GM18907 (cell line): Measurements from ENCODE around the gene RICTOR.

ENCODE experiments used
- ATAC-seq: cut with Tn5 transposase; IDR thresholded peaks from one replicate; pipeline ENCODE4 v1.9.1; 2021; ENCODE audit warnings: mild to moderate bottlenecking, moderate library complexity; ENCODE audit not compliant: unreplicated experiment

Gene RICTOR

DNA sequence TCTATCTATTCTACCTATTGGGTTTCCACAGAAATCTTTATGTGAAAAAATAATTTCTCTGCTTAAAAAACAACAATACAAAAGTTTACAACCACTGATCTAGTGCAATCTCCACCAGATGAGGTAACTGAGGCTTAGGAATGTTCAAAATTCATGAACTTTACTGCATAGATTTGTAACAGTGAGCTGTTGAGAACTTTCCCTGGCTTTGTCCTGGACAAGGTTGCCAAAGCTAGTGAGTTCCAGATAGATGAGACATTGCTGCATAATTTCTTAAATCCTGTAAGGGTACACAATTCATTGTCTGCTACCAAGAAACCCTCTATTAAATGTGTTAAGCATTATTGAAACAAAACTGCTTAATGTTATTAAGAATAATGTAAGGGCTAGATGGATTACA is 125.7 kb downstream of the RICTOR start:
- ATAC-seq: no peak

DNA sequence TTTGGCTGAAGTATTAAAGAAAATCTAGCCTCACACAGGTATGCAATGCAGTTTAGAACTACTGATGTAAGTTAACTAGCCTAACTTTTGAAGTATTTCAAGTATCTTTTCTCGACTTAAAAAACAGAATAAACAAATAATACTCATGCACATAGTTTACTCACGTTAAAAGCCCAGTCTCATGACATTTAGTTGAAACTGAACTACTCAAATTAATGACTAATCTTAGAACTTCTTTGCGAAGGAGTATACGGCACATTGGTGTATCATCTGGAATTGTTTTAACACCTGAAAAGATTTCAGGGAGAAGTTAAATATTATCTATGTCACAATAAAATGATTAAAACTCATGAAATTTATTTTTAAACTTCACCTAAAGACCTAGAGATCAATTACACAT is 129.9 kb downstream of the RICTOR start:
- ATAC-seq: no peak

DNA sequence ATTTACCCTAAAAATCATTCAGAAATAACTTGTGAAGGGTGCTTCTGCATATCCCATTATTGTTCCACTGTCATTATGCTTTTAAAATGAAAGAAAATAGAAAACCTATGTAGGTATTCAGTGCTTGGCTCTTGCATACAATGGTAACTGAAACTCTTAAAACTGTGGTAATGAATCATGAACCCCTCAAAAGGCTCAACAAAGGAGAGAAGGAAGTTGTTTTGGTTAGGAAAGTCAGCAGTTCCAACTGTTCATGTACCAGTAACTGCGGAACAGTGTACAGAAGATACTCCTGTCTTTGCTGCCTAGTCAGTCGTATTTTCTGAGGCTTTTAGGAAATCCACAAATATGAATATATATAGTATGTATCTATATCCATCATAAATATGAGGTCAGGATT is 132.3 kb downstream of the RICTOR start:
- ATAC-seq: no peak

DNA sequence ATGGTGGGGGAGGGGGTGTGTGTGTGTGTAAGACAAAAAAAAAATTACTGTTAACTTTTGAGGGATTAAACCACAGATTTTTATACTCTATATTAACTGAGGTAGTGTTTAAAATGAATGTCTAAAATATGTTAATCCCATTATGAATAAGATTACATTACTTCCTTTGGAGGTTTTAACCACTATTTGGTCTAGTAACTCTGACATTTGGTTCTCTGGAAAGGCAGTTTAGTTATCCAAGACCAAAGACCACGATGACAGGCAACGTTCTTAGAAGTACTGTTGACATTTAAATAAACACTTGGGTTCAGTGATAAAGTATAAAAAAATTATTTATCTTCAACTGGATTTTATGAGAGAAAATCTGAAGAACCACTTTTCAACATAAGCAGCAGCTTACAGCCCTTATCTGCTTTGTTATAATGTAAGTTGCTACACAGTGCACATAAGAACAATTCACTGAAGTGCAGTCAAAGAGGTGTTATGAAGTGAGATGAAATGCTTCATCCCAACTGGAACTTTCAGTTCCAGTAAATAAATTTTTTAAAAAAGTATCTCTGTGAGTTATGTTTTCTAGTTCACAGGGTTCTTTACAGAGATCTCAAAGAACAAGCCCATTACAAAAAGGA is 133.9 kb downstream of the RICTOR start:
- no peak for ATAC-seq

DNA sequence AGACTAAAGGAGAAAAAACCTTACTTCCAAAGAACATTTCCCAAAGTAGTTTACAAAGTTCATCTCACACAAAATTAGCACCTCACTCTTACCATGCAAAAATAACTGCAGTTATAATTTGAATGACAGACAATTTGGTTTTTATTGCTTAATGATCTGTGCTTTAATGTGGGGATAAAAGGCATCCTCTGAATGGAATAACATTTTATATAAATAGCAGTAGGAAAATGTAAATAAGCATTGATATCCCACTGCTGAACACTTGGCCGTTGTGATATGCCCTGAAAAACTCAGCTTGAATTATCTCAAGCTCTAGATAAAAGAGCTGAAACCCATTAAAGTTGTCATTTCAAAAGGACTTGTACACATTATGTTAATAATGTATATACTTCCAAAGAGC is 135.2 kb downstream of the RICTOR start:
- ATAC-seq: no peak

DNA sequence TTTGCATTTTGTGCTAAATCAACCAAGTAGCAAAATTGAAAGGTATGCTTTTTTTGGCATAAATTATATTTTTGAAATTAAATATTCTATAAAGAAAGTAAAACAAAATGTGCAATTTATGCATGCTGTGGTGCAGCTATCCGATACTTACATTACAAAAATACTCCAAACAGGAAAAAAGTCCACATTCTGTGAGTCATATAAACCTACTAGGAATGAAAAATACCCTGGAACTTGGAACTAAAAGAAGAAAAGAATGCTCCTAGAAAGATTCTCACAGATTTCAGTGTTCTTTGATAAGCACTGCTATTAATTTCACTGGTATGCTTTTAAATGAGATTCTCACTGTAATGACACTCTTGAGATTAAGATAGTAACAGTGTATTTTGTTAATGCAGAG is 135.8 kb downstream of the RICTOR start:
- ATAC-seq: no peak

DNA sequence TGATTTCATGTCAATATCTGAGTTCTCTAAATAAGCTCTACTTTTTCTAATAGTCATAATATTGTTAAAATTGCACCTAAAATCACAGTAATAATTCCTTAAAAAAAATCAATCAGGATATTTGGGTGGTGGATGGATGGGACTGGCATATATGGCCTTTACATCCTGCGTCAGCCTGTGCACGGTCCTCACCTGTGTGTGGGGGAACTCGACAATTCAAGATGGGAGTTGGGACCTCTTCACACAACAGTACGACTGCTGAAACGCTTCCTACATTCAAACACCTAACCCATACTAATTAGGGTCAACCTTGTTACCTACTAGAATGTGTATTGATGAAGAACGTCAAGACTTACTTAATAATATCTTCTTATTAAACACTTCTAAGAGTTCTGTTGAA is 137.9 kb downstream of the RICTOR start:
- no peak for ATAC-seq

DNA sequence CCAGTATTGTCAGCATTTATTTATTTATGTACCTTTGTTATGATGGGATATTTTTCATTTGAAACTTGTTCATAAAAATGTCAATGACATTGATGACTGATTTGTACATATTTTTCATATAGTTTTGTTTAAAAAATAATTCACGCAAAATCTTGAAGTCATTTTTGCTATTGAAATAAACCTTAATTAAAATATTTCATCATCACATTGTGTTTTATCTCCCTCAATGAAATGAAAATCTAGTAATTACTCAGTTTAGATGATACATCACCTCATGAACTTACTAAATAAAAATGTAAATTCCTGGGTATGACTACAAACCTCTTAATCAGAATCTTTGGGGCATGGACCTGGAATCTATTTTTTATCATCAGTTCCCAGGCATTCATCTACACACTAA is 138.8 kb downstream of the RICTOR start:
- no peak for ATAC-seq

DNA sequence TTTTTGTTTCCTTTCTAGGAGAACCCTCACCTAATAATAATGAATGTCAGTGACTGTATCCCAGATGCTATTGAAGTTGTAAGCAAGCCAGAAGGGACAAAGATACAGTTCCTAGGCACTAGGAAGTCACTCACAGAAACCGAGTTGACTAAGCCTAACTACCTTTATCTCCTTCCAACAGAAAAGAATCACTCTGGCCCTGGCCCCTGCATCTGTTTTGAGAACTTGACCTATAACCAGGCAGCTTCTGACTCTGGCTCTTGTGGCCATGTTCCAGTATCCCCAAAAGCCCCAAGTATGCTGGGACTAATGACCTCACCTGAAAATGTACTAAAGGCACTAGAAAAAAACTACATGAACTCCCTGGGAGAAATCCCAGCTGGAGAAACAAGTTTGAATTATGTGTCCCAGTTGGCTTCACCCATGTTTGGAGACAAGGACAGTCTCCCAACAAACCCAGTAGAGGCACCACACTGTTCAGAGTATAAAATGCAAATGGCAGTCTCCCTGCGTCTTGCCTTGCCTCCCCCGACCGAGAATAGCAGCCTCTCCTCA is 141.3 kb downstream of the RICTOR start:
- ATAC-seq: no peak

DNA sequence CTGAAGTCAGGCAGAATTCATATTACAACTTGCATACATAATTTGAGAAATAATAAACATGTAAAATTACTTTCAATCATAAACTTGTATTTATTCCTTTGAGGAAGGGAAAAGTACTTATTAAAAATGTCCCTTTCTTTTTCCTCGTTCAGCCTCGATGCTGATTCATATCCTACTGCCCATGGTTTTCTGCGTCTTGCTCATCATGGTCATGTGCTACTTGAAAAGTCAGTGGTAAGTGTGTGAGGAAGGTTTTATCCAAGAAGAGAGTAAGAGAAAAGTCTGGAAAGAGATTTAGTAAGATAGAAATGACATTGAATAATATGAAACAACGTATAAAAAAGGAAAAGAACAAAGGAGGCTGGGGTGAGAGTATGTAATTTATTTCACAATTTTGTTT is 142.5 kb downstream of the RICTOR start:
- no peak for ATAC-seq

DNA sequence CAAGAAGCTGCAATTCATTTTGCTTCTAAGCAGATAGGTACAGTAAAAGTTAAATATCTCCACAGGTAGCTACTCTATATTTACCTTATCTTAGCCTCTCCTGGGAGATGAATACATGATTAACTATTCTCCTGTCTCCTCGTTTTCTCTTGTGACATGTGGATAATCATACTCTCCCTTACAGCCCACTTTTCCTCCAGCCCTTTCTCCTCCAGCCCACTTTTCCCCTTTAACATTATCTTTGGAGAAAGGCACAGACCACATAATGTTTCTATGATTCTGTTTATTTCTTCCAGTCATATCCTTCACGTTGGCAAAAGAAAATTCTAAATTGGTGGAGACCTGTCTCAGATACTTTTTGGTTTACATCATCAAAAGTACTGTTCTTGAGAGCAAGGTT is 144.4 kb downstream of the RICTOR start:
- no peak for ATAC-seq

DNA sequence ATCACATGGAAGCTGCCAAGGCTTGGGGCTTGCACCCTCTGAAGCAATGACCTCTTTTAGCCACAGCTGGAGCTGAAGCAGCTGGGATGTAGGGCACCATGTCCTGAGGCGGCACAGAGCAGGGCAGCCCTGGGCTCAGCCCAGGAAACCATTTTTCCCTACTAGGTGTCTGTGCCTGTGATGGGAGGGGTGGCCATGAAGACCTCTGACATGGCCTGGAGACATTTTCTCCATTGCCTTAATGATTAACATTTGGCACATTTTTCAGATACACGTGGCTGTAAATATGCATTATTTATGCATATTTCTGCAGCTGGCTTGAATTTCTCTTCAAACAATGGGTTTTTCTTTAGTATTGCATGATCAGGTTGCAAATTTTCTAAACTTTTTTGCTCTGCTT is 146.7 kb downstream of the RICTOR start:
- no peak for ATAC-seq

DNA sequence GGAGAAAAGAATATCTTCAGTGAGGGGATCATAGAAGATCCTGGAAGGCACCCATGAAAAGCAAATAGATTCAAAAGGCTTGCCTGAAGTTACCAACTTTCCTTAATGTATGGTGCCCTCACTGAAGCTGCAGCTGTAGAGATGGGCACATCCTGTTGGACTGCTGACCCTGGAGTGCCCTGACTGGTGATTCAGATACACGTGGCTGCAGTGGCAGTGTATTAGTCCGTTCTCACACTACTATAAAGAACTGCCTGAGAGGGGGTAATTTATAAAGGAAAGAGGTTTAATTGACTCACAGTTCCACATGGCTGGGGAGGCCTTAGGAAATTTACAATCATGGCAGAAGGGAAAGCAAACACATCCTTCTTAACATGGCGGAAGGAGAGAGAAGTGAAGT is 148.1 kb downstream of the RICTOR start:
- no peak for ATAC-seq

DNA sequence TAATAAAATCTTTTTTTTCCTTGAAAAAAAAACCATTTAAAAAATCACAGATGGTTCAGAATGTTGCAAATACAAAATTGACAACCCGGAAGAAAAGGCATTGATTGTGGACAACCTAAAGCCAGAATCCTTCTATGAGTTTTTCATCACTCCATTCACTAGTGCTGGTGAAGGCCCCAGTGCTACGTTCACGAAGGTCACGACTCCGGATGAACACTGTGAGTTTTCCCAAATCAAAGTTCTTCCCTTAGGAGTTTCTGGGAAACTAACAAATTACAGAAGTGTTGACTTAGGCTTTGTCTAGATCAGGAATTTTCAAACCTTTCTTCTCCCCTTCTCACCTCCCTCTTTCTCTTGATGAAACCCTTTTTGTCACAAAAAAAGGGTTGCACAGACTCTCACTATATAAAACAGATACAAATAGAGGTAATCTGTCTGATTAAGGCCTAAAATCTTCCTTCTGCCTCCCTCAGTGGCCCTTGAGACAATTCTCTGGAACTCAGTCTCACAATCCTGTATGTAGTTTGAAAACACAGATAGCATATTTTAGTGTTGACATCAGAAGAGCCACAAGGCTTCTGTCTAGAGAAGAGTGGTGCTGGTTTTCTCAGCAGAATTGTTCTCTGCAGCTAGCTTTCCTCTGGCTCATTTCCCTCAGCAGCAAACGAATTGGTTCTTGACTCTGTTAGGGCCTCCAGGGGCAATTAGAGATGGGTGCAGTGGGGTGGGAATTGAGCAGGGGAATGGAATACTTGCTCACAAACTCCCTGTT is 148.9 kb downstream of the RICTOR start:
- ATAC-seq: no peak

DNA sequence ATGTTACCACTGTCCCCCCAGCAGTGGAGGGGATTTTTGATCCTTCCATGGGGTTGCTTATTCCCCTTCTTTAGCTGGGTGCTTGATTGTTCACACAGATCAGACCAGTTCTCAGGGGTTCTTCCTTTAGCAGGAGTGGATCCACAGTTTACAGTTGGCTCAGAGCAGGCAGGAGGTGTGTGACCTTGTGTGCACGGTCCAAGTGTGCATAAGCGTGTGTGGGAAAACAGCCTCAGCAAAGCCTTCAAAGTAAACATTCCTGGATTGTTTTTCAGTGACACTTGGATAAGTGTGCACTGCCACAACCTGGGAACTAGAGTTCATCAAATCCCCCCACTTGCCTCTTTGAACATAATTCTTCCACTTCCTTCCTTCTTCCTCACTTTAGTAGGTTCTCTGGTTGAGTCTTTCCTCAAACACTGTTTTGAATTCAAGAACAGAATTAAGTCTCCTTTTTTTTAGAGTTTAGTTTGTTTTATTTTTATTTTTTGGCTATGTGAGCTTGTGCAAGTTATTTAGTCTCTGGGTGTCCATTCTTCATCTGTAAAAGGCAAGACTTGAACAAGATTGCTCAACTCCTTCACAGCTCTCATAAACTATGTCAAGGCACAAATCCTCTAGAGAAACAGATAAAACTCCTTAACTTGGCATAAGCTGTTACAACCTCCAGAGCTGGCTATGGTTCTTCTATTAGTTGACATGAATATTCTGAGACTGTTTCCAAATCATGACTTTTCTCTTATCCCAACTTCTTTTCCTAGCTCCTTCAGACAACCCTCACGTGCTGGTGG is 150.3 kb downstream of the RICTOR start:
- ATAC-seq: no peak

DNA sequence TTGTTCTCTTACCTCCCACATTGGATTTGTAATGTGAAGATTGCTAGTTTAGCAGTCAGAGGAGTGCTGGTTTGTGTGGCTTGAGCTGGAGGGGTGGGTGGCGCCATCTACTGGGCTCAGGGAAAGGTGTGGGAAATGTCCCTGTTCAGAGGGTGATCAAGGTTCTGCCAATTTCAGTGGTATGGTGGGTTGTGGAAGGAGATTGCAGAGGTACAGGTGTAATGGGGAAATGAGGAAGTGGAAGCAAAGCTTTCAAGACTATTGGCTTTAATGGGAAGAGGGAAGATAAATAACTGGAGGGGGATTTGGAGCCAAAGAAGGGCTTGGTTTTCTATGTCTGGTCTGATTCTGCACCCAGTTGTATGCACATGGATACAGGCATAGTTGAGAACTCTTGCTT is 152.0 kb downstream of the RICTOR start:
- ATAC-seq: no peak

DNA sequence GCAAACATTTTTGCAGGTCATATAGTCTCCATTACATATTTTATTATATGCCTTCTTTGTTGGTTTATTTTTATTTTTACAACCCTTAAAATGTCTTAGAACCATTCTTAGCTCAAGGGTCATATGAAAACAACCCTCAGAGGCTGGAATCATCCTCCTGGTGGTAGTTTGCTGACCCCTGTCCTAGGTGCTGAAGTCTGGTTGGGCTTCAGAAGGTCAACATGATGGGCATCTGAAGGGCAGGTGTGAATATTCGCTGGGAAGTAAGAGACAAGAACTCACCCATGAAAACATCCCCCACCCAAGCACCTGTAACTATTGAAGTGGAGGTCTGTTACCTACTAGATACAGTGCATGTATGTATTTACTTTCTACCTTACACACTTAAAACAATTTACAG is 153.0 kb downstream of the RICTOR start:
- ATAC-seq: no peak

DNA sequence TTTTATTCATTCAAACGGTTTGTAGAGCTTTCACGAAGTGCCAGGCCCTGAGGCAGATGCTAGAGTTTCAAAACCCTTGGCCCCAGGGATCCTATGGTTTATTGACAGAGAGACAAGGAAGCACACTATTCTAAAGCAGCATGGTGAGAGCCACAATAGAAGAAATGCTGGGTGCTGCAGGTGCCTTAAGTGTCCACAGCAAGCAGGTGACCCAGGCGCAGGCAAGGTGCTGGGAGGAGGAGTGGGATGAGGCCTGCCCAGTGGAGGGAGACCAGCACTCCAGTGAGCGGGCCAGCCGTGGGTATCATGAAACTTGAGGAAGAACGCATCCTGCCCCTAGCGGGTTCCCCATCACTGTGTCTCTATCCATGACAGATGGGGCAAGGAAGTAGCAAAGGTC is 157.4 kb downstream of the RICTOR start:
- no peak for ATAC-seq

DNA sequence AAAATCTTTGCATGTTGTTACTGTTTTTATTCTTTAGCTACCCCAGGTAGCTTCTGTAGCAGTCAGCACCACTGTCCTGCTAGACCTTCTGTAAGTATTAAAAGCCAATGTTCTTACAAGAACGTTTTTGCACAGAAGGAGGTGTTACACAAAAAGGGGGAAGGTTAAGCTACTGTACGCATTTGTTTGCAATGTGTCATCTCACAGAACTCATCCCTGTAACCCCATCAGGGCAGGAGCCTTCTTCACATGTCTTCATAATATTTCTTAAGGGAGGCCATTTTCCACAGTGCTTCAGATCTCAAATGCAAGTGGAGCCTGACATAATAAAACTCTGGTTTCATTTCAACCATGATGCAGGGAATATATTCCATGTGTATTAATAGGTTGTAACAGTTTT is 160.5 kb downstream of the RICTOR start:
- no peak for ATAC-seq

DNA sequence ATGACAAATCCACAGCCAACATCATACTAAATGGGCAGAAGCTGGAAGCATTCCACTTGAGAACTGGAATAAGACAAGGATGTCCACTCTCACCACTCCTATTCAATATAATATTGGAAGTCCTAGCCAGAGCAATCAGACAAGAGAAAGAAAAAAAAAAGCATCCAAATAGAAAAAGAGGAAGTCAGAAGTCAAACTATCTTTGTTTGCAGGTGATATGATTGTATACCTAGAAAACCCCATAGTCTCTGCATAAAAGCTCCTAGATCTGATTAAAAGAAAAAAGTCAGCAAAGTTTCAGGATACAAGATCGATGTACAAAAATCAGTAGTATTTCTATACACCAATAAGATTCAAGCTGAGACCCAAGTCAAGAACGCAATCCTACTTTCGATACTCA is 162.3 kb downstream of the RICTOR start:
- no peak for ATAC-seq

DNA sequence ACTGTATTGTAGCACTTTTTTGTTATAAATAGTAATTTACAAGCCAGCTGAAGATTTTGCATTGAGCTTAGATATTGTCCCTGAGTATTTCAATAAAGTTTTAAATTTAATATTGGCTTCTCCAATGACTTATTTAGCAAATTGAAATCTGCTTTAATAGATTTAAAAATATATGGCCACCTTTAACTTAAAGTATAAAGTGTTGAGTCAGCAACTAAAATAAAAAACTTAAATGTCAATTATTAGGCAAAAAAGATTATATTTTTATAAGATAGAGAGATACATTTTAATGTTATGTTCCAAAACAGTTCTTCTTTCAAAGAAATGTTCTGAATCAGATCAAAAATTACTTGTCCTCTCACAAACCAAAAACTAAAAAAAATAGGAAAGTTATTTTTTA is 167.7 kb downstream of the RICTOR start:
- ATAC-seq: no peak

DNA sequence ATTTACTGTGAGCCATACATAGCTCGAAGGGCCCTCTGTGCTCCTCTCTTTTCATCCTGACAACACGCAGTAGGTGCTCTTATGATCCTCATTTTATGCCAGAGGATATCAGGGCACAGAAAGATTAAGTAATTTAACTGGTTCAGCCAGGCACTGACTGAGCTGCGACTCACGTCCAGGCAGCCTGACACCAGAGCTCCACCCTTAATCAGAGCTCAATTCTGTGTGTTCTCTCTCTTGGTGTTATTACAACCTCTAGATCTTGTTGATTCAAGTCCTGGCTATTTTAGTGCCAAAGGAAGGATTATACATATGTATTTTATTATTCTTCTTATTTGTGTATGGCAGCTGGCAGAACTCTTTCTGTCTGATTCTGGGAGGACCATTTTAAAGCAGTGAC is 168.7 kb downstream of the RICTOR start:
- ATAC-seq: no peak
